ENCODE measurements around the gene MAD1L1.

MAD1L1 gene

DNA sequence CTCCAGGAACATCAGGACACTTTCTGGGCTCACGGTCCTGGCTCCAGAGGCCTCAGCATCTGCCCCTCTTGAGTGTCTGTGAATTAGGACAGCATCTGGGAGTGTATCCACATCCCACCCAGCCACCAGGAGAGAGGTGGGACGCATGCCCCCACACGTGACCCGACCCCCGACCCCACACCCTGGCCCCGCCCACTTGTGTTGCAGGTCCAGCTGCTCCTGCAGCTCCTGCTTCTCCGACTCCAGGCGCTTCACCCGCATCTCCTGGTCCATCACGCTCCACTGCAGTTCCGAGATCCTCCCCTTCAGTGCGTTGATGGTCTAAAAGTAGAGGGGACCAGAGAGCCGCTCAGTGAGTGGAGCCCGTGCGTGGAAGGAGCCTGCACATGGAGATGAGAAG, 13.6 kb downstream of the MAD1L1 start:
- DNase-seq (ENCODE audit: low read depth in 1 of 2, low spot score in 1 of 2): no peak

DNA sequence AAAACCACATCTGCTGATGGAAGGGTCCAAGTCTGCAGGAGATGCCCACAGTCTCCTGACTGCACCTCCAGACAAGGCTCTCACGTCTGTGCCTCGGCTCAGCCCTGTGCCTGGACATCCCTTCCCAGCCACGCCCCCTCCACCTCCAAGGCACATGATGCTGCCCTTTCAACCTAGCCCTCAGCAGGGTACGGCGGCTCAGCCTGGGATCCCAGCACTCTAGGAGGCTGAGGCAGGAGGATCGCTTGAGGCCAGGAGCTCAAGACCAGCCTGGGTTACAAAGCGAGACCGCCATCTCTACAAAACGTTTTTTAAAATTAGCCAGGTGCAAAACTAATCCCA, 14.3 kb downstream of the MAD1L1 start:
- no peak for DNase-seq (ENCODE audit: low read depth in 1 of 2, low spot score in 1 of 2)

DNA sequence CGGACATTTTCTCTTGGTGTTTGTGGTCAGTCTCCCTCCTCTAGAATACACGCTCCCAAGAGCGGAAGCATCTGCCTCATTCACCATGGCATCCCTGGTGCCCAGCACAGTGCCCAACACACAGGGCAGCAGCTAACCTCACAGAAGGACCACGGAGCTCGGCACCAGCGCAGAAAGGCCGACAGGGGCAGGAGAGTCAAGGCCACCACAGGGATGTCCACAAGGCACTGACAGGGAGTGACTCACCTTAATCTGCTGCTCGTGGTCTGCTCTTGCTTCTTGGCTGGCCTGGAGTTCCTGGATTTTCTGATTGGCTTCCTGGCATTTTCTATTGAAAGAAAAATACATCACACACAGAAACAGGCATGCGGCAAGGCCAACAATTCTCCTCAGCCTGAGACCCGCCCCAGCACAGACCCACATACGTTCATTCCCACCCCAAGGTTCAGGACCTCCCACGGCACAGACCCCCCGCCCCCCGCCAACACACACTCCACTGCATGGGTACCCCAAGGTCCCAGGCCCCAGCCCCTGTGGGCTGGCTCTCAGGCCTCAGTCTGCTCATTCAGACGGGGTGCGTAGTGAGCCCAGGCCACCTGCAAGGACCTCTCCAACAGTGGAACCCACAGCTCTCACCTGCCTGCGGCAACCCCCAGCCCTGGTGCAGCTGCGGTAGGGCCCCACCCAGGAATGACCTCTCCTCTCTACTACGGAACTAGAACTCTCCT, 14.9 kb downstream of the MAD1L1 start:
- DNase-seq (ENCODE audit: low read depth in 1 of 2, low spot score in 1 of 2): no peak

DNA sequence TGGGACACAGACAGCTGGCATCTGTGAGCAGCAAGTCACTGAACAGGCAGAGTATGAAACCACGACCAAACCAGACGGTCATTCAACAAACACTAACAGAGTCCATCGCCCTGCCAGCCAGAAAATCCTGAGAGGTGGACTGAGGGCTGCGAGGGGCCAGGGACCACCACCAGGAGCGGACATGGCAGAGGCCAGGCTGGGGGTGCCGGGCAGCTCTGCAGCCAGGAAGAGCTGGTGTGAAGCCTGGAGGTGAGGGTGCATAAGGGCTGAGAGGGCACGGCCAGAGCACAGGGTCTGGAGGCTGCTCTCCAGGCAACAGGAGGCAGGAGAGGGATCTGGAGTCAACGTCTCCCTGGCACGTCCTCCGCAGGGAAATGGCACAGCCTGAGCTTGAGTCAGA, 15.5 kb downstream of the MAD1L1 start:
- DNase-seq (ENCODE audit: low read depth in 1 of 2, low spot score in 1 of 2): no peak

DNA sequence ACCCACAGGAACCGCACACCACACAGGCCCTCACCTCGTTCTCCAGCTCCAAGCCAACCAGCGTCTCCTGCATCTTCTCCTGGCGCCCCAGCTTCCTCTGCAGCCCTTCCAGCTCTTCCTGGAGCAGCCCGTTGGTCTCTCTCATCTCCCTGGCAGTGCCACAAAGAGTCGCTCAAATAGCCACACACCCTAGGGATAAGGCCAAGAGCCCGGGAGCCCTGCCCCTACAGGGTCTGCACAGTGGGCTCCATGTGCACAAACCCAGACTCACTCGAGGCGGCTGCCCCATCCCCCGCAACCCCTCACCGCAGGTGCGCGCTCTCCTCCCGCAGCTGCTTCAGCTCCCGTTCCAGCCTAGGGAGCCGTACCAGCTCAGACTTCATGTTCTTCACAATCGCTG, 16.9 kb downstream of the MAD1L1 start:
- no peak for DNase-seq (ENCODE audit: low read depth in 1 of 2, low spot score in 1 of 2)

DNA sequence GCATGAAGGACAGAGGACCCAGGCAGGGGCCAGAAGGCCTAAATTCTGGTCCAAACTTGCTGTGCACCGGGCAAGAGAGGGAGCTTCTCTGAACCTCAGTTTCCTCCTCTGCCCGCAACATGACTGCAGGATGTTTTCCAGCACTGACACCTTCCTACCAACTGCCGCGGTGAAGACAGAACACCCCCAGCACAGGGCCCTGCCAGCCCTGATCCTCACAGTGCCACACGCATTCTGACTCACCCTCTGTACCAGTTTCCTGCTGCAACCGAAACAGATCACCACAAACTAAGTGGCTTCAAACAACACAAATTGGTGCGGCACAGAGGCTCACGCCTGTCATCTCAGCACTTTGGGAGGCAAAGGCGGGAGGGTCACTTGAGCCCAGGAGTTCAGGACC, 18.1 kb downstream of the MAD1L1 start:
- no peak for DNase-seq (ENCODE audit: low read depth in 1 of 2, low spot score in 1 of 2)

DNA sequence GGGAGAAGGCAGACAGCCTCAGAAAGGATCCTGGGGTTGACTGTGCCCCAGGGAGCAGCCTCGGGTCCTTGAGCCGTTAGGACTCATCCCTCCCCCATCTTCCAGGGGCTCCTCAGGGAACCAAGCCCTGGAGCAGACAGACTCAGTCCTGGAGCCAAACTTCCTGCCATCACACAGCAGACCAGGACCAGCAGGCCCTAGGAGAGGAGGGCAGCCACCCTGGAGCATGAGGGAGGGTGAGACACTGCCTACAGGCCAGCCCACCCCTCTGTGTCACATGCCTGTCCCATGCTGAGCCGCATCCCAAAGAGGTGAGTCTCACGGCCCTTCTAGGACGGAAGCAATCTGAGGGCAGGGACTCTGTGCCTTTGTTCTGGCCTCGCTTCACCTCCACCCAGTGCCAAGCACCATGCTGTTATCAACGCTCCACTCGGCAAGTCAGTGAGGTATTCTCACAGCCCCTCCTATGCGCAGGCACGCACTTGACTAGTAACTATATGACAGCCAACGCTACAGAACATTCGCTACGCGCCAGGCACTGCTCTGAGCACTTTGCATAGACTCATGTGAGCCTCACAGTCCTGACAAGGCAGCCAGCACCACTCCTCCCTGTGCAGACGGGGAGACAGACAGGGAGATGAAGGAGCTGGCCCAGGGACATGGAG, 19.1 kb downstream of the MAD1L1 start:
- DNase-seq (ENCODE audit: low read depth in 1 of 2, low spot score in 1 of 2): no peak

DNA sequence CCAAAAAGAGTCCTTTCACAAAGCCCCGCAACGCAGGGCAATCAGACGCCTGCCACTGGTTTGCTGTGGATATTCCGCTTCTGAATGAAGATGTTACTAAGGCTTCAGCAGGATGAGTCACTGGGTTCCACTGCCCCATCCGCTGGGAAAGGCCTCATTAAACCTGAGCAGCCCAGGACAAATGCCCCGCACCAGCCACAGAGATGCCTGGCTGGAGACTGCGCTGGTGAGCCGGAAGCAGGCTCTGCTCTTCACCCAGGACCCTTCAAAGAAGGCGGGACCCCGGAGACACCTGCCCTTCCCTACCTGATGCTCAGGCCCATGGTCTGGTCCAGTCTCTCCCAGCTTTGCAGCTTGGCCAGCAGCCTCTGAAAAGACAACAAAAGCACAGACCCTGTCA, 19.8 kb downstream of the MAD1L1 start:
- no peak for DNase-seq (ENCODE audit: low read depth in 1 of 2, low spot score in 1 of 2)

DNA sequence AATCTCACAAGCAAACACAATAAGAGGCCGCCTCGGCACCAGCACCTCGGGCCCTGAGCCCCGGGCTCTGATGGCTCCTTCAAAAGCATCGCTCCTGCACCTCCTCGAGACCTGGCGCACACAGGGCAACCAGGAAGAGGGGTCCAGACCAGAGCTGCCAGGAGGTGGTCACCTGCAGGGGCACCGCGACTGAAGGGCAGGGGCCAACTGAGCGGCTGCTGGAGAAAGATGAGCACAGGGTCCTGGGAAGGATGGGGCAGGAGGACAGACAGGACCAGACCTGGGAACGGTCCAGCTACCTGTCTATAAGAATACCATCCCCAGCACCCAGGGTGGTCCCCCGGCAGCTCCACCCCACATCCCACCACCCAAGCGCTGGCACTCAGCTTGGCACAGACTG, 20.8 kb downstream of the MAD1L1 start:
- DNase-seq (ENCODE audit: low read depth in 1 of 2, low spot score in 1 of 2): no peak

DNA sequence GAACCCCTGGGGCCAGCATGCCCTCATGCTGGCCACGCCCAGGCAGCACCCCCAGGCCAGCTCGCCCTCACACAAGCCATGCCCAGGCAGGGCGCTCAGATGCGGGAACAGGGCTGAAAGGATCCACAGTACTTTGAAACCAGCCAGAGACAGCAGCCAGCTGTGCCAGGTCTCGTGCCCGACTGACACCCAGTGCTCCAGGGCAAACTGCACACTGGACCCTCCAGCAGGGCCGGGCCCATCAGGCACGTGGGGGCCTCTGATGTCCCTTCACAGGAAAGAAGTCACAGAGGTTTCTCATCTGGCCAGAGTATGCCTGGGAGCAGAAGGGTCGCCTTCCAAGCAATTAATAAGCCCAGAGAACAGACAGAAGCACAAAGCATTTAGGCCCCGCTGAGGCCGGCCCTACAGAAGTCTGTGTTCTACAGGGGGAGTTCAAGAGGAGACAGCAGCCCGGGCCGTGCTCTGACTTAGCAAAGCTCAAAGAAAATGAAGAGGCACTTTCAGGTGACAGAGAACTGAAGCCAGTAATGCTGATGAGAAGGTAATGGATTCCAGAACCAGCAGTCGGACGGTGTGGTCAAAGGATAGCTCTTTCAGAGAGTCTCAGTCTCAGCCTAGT, 21.4 kb downstream of the MAD1L1 start:
- DNase-seq (ENCODE audit: low read depth in 1 of 2, low spot score in 1 of 2): no peak

DNA sequence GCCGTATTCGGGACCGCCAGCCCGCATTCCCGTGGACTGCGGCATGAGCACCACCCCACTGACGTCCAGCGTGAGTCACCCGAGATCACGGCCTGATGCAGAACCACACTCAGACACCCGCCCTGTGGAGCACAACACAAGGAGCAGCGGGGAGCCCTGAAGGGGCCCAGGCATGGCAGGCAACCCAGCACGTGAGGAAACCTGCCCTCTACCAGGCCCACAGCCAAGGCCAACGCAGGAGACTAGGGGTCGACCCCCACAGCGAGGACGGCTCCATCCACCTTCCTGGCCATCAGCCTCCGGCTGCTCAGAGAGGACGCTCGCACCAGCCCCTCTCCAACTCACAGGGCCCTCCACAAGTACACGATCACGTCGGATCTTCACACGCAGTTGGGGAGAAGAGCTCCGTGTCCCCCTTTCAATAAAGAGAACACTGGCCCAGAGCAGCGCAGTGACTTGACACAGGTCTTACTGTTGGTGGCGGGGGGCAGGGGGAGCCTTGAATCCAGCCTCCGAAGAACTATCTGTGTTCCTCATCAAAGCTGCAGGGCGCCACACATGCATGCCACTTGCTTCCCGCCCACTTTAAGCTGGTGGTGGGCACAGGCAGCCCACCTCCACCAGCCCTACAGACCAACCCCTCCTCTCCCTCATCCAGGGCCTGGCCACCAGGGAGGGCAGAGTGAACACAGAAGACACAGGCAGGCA, 22.0 kb downstream of the MAD1L1 start:
- DNase-seq (ENCODE audit: low read depth in 1 of 2, low spot score in 1 of 2): no peak

DNA sequence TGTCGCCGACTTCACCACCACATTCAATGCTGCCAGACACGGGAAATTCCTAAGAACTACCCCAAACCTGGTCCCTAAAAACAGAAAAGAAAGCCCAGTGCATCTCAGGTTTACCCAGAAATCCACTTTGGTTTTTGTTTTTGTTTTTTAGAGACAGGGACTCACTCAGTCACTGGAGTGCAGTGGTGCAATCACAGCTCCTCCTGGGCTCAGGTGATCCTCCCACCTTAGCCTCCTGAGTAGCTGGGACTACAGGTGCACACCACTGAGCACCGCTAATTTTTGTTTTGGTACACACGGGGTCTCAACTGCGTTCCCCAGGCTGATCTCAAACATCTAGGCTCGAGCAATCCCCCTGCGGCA, 22.8 kb downstream of the MAD1L1 start:
- DNase-seq (ENCODE audit: low read depth in 1 of 2, low spot score in 1 of 2): no peak

DNA sequence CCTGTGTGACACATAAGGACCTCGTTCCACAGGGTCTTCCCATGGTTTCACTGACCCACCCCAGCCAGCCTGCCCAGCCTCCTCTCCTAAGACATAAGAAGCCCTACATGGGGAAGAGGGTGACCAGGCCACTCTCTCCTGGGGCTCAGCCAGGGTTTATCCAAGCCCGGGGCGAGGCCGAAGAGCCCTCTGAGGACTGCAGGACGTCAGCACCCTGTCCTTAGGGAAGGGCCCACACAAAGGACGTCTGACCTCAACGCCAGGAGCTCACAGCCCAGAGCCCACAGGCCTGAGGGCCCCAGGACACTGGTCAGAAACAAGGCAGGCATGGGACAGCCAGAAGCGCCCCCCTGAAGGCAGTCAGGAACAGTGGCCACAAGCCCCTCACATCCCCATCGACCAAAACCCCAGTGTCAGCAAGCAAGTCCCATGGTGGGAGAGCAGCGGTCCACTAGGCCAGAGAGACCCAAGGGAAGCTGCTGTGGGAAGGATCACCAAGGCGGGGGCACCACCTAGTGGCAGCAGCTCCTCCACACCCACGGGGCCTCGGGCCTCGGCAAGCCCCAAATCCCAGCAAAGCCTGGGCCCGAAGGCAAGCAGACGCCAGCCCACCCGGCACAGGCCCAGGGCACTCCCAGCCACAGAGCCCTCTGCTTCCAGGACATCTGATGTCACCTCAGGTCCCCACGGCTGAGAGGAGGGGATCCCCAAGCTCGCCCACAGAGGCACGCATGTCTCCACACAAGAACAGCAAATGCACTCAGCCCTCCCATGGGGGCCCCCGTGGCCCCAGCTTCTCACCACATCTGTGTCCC, 23.4 kb downstream of the MAD1L1 start:
- DNase-seq (ENCODE audit: low read depth in 1 of 2, low spot score in 1 of 2): no peak

DNA sequence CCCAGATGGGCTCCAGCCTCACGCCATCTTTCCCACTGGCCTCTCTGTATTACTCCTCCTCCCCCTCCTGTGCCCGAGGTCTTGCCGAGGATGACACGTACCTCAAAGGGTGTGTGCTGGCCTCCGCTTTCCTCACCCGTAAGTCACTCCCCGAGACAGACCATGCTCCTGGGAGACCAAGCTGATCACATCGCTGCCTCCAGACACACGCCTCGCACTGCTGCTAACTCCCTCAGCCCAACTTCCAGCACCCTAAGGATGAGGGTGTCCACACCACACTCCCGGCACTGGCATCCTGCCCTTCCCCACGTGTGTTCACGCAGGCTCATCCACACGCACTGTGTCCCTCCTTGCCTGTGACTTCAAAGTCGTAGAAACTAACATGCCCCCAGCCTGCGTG, 24.0 kb downstream of the MAD1L1 start:
- DNase-seq (ENCODE audit: low read depth in 1 of 2, low spot score in 1 of 2): no peak

DNA sequence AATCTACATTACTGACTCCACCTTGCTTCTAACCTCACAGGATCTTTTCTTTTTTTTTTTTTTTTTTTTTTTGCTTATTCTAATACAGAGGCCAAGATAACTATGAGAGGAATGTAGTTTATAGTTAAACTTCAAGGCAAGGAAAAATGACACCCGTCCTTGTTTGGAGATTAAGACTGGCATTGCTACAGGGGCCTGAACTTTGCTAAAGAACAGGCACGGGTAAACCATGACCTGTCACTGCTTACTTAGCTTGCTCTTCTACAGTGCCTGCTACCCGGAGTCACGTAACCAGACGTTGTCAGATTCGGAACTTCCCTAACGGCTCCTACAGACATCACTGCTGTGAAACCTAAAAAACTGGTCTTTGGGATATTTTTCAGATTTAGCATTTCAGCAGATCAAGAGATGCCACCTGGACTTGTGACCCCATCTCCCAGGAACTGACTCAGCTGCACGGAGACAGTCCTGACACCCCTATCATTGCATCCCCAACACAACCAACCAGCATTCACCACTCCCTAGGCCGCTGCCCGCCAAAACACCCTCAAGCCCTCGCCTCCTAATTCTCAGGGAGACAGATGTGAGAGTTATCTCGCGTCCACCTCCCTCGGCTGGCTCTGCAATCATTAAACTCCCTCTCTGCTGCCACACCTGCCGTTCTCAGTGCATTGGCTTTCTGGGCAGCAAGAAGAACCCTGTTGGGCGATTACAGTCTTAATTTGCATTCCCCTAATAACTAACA, 27.5 kb downstream of the MAD1L1 start:
- no peak for DNase-seq (ENCODE audit: low read depth in 1 of 2, low spot score in 1 of 2)

DNA sequence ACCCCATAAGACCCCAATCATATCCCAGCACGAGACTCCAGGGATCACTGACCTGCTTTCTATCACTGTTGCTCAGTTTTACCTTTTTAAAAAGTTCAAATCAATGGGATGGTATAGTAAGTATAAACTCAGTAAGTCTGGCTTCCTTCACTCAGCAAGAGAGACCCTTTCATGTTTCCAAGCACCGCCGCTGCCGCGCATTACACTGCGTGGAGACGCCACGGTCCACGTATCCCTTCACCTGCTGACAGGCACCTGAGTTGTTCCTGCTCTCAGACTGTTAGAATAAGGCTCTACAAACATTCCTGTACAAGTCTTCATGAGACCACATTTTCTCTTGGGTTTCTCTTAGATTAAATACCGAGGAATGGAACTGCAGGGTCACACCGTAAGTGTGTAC, 28.3 kb downstream of the MAD1L1 start:
- no peak for DNase-seq (ENCODE audit: low read depth in 1 of 2, low spot score in 1 of 2)

DNA sequence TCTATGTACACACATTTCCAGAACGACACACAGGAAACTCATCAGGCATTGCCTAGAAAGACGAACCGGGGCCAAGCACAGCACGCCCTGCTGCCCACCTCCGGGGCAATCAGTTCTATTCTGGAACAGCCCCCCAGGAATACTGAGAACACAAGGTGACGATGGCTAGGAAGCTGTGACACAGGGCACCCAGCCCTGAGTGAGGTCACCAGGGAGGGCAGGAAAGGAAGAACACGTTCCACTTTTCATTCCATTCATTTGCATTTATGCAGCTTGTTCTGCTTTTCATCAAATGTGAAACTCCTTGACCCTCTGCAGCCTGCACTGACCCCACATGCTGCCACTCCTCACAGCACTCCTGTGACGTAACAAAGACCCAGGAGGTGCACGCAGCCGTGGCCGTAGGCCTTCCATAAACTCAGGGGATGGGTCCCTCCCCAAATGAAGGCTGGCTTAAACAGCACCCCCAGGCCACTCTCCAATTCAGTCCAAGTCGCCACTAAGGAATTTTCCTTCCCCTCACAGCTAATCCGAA, 28.9 kb downstream of the MAD1L1 start:
- no peak for DNase-seq (ENCODE audit: low read depth in 1 of 2, low spot score in 1 of 2)

DNA sequence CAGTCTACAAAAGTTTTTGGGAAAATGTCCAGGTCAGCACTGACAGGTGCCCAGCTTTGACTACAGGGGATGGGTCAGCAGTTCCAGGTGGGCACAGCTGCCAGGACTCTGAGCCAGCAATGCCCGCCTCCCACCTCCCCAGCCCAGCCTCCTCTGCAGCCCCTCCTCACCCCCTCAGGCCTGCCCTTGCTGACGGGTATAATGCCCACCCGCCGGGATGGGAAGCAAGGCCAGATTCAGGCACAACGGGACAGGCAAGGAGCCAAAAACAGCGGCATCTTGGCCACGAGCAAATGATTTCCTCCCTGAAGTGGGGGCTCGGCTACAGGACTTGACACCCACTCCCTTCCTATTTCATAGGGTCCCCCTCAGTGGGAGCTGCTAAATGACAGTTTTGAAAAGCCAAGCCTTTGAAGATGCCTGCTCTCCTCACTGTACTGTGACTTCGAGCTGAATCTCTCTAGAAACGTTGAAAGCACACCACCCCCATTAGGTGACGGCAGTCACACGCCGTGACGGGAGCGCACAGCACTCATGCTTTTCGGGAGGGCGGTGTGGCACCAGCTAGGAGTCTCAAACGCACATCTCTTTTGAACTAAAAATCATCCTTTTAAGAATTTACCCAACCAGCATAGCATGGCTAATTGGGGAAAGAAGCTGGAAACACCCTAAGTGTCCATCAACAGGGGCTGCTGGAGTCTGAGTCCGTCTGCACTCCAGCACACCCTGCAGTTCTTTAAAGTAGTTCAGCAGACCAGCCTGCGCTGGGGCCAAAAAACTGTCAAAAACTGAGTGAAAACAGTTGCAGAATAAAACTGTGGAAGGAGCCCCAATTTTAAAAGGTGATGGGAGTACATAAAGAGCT, 29.6 kb downstream of the MAD1L1 start:
- no peak for DNase-seq (ENCODE audit: low read depth in 1 of 2, low spot score in 1 of 2)

DNA sequence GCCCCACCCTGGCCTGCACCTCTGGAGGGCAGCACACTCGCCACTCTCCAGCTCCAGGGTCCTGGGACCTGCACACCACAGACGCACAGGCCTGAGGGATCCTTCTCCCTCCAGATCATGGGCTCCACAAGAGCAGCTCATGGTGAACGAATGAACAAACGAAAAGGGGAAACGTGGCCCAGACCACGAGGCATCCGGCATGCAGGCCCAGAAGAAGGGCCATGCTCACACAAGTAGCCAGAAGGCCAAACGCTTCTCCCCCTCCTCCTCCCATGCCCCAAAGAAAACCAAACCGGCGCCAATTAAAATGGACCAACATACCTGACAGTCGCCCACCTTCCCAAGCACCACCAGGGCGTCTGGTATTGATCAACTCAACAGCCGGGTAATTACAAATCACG, 30.4 kb downstream of the MAD1L1 start:
- DNase-seq (ENCODE audit: low read depth in 1 of 2, low spot score in 1 of 2): no peak
